IMR-90 (cell line): ENCODE measurements around the gene SLC1A5. TPM values are rescaled to one million over a fixed set of nuclear protein-coding genes. Genes with fewer than 3 reads are reported as not detected.

ENCODE experiments used
- ATAC-seq: fragments of 200-7000 bp; cut with Tn5 transposase; 2 replicates; pipeline ENCODE4 v1.9.1; 2020; ENCODE audit warnings: low read depth, mild to moderate bottlenecking, moderate library complexity
- BruUV-seq: library from RNA; stranded (reverse); fragments of 400-500 nt; replicated peaks from 2 replicates; lab custom pipeline; 2021; lab: Mats Ljungman, UMichigan
- CTCF ChIA-PET: fragments of 300-600 bp; formaldehyde crosslinking; extraction: SDS; loops from one replicate; lab custom pipeline; 2021; ENCODE audit warnings: antibody characterized with exemption; lab: Yijun Ruan, JAX
- POLR2A ChIA-PET: fragments of 300-600 bp; sonication (Branson Sonifier 250); formaldehyde crosslinking; loops from one replicate; lab custom pipeline; 2022; ENCODE audit warnings: antibody characterized with exemption; ENCODE audit not compliant: unreplicated experiment; lab: Charles Lee
- DNase-seq: peaks from one replicate; pipeline ENCODE4 v3.0.0; 2013
- H2AFZ ChIP-seq: replicated peaks from 2 replicates; pipeline ENCODE3; 2013; ENCODE audit warnings: low read length, mild to moderate bottlenecking; ENCODE audit not compliant: poor library complexity
- H2AK5ac ChIP-seq: 2 replicates; pipeline ENCODE4 v1.6.1; 2013; ENCODE audit warnings: low read depth, low read length, inconsistent platforms
- H2AK9ac ChIP-seq: replicated peaks from 2 replicates; pipeline ENCODE3; 2013; ENCODE audit warnings: mild to moderate bottlenecking, low read depth, low read length, moderate library complexity; ENCODE audit not compliant: poor library complexity
- H2BK120ac ChIP-seq: 2 replicates; pipeline ENCODE4 v1.6.1; 2013; ENCODE audit warnings: low read depth, low read length, inconsistent platforms
- H2BK15ac ChIP-seq: 3 replicates; pipeline ENCODE4 v1.6.1; 2013; ENCODE audit warnings: low read depth, low read length, inconsistent platforms
- H2BK20ac ChIP-seq: 2 replicates; pipeline ENCODE4 v1.6.1; 2013; ENCODE audit warnings: low read depth, mild to moderate bottlenecking, inconsistent platforms, low read length, moderate library complexity
- H2BK5ac ChIP-seq: 2 replicates; pipeline ENCODE4 v1.6.1; 2013; ENCODE audit warnings: mild to moderate bottlenecking, low read depth, low read length, inconsistent platforms; ENCODE audit not compliant: poor library complexity, severe bottlenecking
- H3K14ac ChIP-seq: replicated peaks from 2 replicates; pipeline ENCODE4 v1.6.1; 2013; ENCODE audit warnings: low read depth, low read length, inconsistent platforms
- H3K18ac ChIP-seq: 2 replicates; pipeline ENCODE4 v1.6.1; 2013; ENCODE audit warnings: low read depth, low read length, control low read depth
- H3K23ac ChIP-seq: 2 replicates; pipeline ENCODE4 v1.6.1; 2013; ENCODE audit warnings: low read depth, low read length, inconsistent platforms
- H3K27ac ChIP-seq: 2 replicates; pipeline ENCODE4 v1.5.1; 2013; ENCODE audit warnings: mild to moderate bottlenecking, control low read depth, low read length; ENCODE audit not compliant: insufficient read depth
- H3K27me3 ChIP-seq: 2 replicates; pipeline ENCODE4 v1.6.1; 2013; ENCODE audit warnings: low read length; ENCODE audit not compliant: control insufficient read depth, insufficient read depth
- H3K36me3 ChIP-seq: 2 replicates; pipeline ENCODE4 v1.6.1; 2013; ENCODE audit warnings: low read length, mixed read lengths; ENCODE audit not compliant: control insufficient read depth, insufficient read depth
- H3K4ac ChIP-seq: 2 replicates; pipeline ENCODE4 v1.6.1; 2013; ENCODE audit warnings: low read depth, low read length, inconsistent platforms
- H3K4me1 ChIP-seq: 2 replicates; pipeline ENCODE4 v1.6.1; 2013; ENCODE audit warnings: low read length, mixed read lengths; ENCODE audit not compliant: control insufficient read depth, insufficient read depth
- H3K4me2 ChIP-seq: 2 replicates; pipeline ENCODE4 v1.6.1; 2013; ENCODE audit warnings: low read depth, mild to moderate bottlenecking, control low read depth, low read length, moderate library complexity
- H3K4me3 ChIP-seq: 2 replicates; pipeline ENCODE4 v1.5.1; 2013; ENCODE audit warnings: low read depth, mild to moderate bottlenecking, control low read depth, low read length, moderate library complexity; ENCODE audit not compliant: insufficient read depth
- H3K56ac ChIP-seq: 2 replicates; pipeline ENCODE4 v1.6.1; 2013; ENCODE audit warnings: low read length, inconsistent platforms; ENCODE audit not compliant: insufficient read depth; ENCODE audit errors: extremely low read depth
- H3K79me1 ChIP-seq, 2 experiments: 2 replicates each; pipeline ENCODE4 v1.6.1; 2013; ENCODE audit warnings: low read length in 2 of 2, inconsistent platforms in 1 of 2, low read depth in 1 of 2
- H3K9ac ChIP-seq: 2 replicates; pipeline ENCODE4 v1.6.1; 2013; ENCODE audit warnings: low read depth, low read length, control low read depth
- H3K9me1 ChIP-seq: 2 replicates; pipeline ENCODE4 v1.6.1; 2013; ENCODE audit warnings: low read length, inconsistent platforms; ENCODE audit not compliant: insufficient read depth
- H3K9me3 ChIP-seq: 2 replicates; pipeline ENCODE4 v1.6.1; 2013; ENCODE audit warnings: low read length; ENCODE audit not compliant: control insufficient read depth, insufficient read depth
- H4K20me1 ChIP-seq: 2 replicates; pipeline ENCODE4 v1.6.1; 2013; ENCODE audit warnings: low read length, inconsistent platforms; ENCODE audit not compliant: insufficient read depth
- H4K5ac ChIP-seq: 2 replicates; pipeline ENCODE4 v1.6.1; 2013; ENCODE audit warnings: mild to moderate bottlenecking, low read depth, low read length, control low read depth
- H4K8ac ChIP-seq, 2 experiments: 2 replicates each; pipeline ENCODE4 v1.6.1; 2013; ENCODE audit warnings: low read depth in 2 of 2, low read length in 2 of 2, control low read depth in 1 of 2, inconsistent platforms in 1 of 2
- H4K91ac ChIP-seq: 2 replicates; pipeline ENCODE4 v1.6.1; 2013; ENCODE audit warnings: low read depth, low read length, inconsistent platforms; ENCODE audit not compliant: insufficient read depth
- BHLHE40 ChIP-seq: fragments of 150-350 bp; IDR thresholded peaks from 2 replicates; pipeline ENCODE4 v1.6.1; 2016; ENCODE audit warnings: mild to moderate bottlenecking, low read depth, low read length
- NFE2L2 ChIP-seq: fragments of 150-350 bp; IDR thresholded peaks from 2 replicates; pipeline ENCODE4 v1.6.1; 2016; ENCODE audit warnings: low read depth, mild to moderate bottlenecking, low read length
- USF2 ChIP-seq: fragments of 150-350 bp; IDR thresholded peaks from 2 replicates; pipeline ENCODE4 v1.6.1; 2017; ENCODE audit warnings: mild to moderate bottlenecking, antibody characterized with exemption, low read length, low read depth
- WGBS, 2 experiments: methylation state at CpG; one replicate each; pipeline versions ENCODE4 v1.1.5 to v1.1.7; 2013; ENCODE audit warnings: missing lambda C conversion rate in 2 of 2; ENCODE audit not compliant: insufficient read length in 1 of 2; ENCODE audit errors: extremely low coverage in 2 of 2; 5-methylcytosine and 5-hydroxymethylcytosine counted together
- dilution Hi-C: fragments of 300-500 bp; cut with HindIII; formaldehyde crosslinking; loops from one replicate; pipeline ENCODE4 v1.14.3; 2018; ENCODE audit warnings: low sequenced_read_pairs; ENCODE audit not compliant: unreplicated experiment
- in situ Hi-C: fragments of 300-500 bp; cut with MboI; formaldehyde crosslinking; loops from 3 replicates; pipeline ENCODE4 v1.14.3; 2019; ENCODE audit warnings: low sequenced_read_pairs, inconsistent platforms, mixed read lengths
- intact Hi-C: fragments of 100-400 bp; cut with micrococcal nuclease; formaldehyde crosslinking; loops from 2 replicates; pipeline ENCODE4 v1.10.0; 2022
- polyA plus RNA-seq, 3 experiments: library from polyadenylated mRNA; depleted of rRNA; stranded (reverse); fragments of >200 nt; gene quantifications; 2 replicates each; pipeline ENCODE4 v1.2.3, GENCODE V29; 2012; ENCODE audit warnings: low replicate concordance in 1 of 3
- total RNA-seq: library from RNA; depleted of rRNA; stranded (reverse); fragments of >200 nt; gene quantifications from 2 replicates; pipeline ENCODE4 v1.2.3, GENCODE V29; 2012

Gene SLC1A5
- total and polyA plus RNA-seq, 2 of the 4 experiments (the other 2 are of a cell fraction), result 142 to 171 TPM

- no peak overlapping the region for H2BK120ac ChIP-seq
- in situ Hi-C loops, result no loop called here
- no peak overlapping the region for H3K56ac ChIP-seq
- H3K4ac ChIP-seq, result peak overlapping the region; percentile 11; the same call in 1 of the 2 replicates
- no peak overlapping the region for H4K5ac ChIP-seq
- H3K79me1 ChIP-seq, result peaks cover 42 to 83% of the 10 kb centered on the region in 2 experiments
- H3K4me3 ChIP-seq, result no peak overlapping the region
- 57% methylated on average over 10 of the region's 22 CpGs; no CpG with 5 or more reads in 1 of the 2 experiments for WGBS, 2 experiments
- H2BK20ac ChIP-seq, result no peak overlapping the region
- peak overlapping the region; percentile 36 for H2AK5ac ChIP-seq
- ATAC-seq (peak; percentile 22; the same call in 1 of the 2 replicates), DNase-seq (no peak)
- H3K14ac ChIP-seq, result no peak overlapping the region
- H3K27ac ChIP-seq, result peak overlapping the region; percentile 19; the same call in 1 of the 2 replicates
- peak overlapping the region in 1 of 2 experiments; percentile 12; a peak in 1 of 4 replicates for H4K8ac ChIP-seq
- H4K20me1 ChIP-seq, result peaks cover 85% of the 10 kb centered on the region
- H2BK5ac ChIP-seq, result no peak overlapping the region
- POLR2A ChIA-PET, result no interaction called here
- intact Hi-C loops, result no loop called here
- H3K36me3 ChIP-seq, result peaks cover 51% of the 10 kb centered on the region
- H2AK9ac ChIP-seq, result peak overlapping the region; percentile 33
- dilution Hi-C loops, result no loop called here
- peaks cover 30% of the 10 kb centered on the region for H3K9me1 ChIP-seq
- CTCF ChIA-PET, result no interaction called here
- no peaks in the 10 kb centered on the region for H3K27me3 ChIP-seq
- H3K9me3 ChIP-seq, result no peaks in the 10 kb centered on the region
- no peak overlapping the region for H3K18ac ChIP-seq
- H3K9ac ChIP-seq, result no peak overlapping the region; the same call in 1 of the 2 replicates
- TF ChIP-seq NFE2L2 (no peak), BHLHE40 (no peak), USF2 (peak; percentile 48; the same call in 1 of the 2 replicates)
- H3K23ac ChIP-seq, result no peak overlapping the region
- no peak overlapping the region for H3K4me2 ChIP-seq
- H4K91ac ChIP-seq, result no peak overlapping the region
- H3K4me1 ChIP-seq, result peaks cover 32% of the 10 kb centered on the region
- H2BK15ac ChIP-seq, result no peak overlapping the region
- no peak overlapping the region for H2AFZ ChIP-seq
- no TSS peak for BruUV-seq
Measured at GRCh38 chr19:46736531-46737297, 51.7 kb downstream of the SLC1A5 start.
